Right atrium auricular region (tissue), 2 donors: Measurements from ENCODE around the gene MATN3. TPM values are rescaled to one million over a fixed set of nuclear protein-coding genes. Genes with fewer than 3 reads are reported as not detected.

ENCODE experiments used
- DNase-seq: peaks from one replicate; pipeline ENCODE4 v3.0.0-alpha.2; 2019; ENCODE audit warnings: low spot score
- H3K27ac ChIP-seq, 2 donors: fragments of 200-600 bp; sonication (generic); 1 replicate in 1 of 2; 2 replicates in 1 of 2; pipeline ENCODE4 v1.5.1; 2016 to 2019
- H3K27me3 ChIP-seq, 2 donors: fragments of 200-600 bp; sonication (generic); one replicate each; pipeline versions ENCODE4 v1.5.1 to v1.6.0; 2017 to 2019
- H3K36me3 ChIP-seq: fragments of 200-600 bp; sonication (generic); one replicate; pipeline ENCODE4 v1.5.1; 2016
- H3K4me1 ChIP-seq, 2 donors: fragments of 200-600 bp; sonication (generic); one replicate each; pipeline versions ENCODE4 v1.5.1 to v1.6.0; 2017 to 2019
- H3K4me3 ChIP-seq, 2 donors: fragments of 200-600 bp; sonication (generic); 1 replicate in 1 of 2; 2 replicates in 1 of 2; pipeline ENCODE4 v1.5.1; 2017 to 2019; ENCODE audit warnings: mild to moderate bottlenecking in 1 of 2, moderate library complexity in 1 of 2
- H3K9me3 ChIP-seq, 2 donors: fragments of 200-600 bp; sonication (generic); one replicate each; pipeline ENCODE4 v1.5.1; 2019
- CTCF ChIP-seq, 2 donors: fragments of 200-600 bp; sonication (generic); IDR thresholded peaks; one replicate each; pipeline ENCODE4 v1.5.1; 2019; ENCODE audit warnings: antibody characterized with exemption in 2 of 2
- total RNA-seq, 2 donors: library from RNA; depleted of rRNA; stranded (reverse); fragments of >200 nt; gene quantifications; one replicate each; pipeline ENCODE4 v1.1.0, GENCODE V29; 2016

Gene MATN3
- total RNA-seq, 2 donors from 2014 or later = not detected

- H3K9me3 ChIP-seq = no peaks in the 10 kb centered on the region
- TF ChIP-seq CTCF (IDR thresholded peaks at IDR 0.05) = peak; percentile 37 to 80
- no peak overlapping the region for H3K4me3 ChIP-seq
- DNase-seq = no peak
- no peaks in the 10 kb centered on the region for H3K36me3 ChIP-seq
- no peaks in the 10 kb centered on the region for H3K27me3 ChIP-seq
- no peak overlapping the region for H3K27ac ChIP-seq
- H3K4me1 ChIP-seq = no peaks in the 10 kb centered on the region
These were observed 56.7 kb downstream of the MATN3 start for GRCh38 chr2:19955544-19956422.

- H3K4me1 ChIP-seq = peaks cover 0 to 7% of the 10 kb centered on the region in 2 donors
- TF ChIP-seq CTCF (IDR thresholded peaks at IDR 0.05) = no peak
- no peaks in the 10 kb centered on the region for H3K27me3 ChIP-seq
- no peaks in the 10 kb centered on the region for H3K9me3 ChIP-seq
- no peak for DNase-seq
- no peak overlapping the region for H3K4me3 ChIP-seq
- no peak overlapping the region for H3K27ac ChIP-seq
- no peaks in the 10 kb centered on the region for H3K36me3 ChIP-seq
These were observed 63.4 kb downstream of the MATN3 start for GRCh38 chr2:19949071-19949470.

GRCh38 chr2:19947184-19947940, 65.1 kb downstream of the MATN3 start:
- DNase-seq = no peak
- Histone ChIP-seq H3K36me3 (no peaks in the 10 kb centered on the region), H3K27ac (no peak overlapping the region), H3K9me3 (no peaks in the 10 kb centered on the region), H3K4me1 (peaks cover 0 to 7% of the 10 kb centered on the region in 2 donors), H3K27me3 (no peaks in the 10 kb centered on the region), H3K4me3 (no peak overlapping the region)
- TF ChIP-seq CTCF (IDR thresholded peaks at IDR 0.05) = no peak

GRCh38 chr2:19944205-19944845, 68.1 kb downstream of the MATN3 start:
- H3K4me1 ChIP-seq = peaks cover 0 to 4% of the 10 kb centered on the region in 2 donors
- H3K9me3 ChIP-seq = no peaks in the 10 kb centered on the region
- no peaks in the 10 kb centered on the region for H3K36me3 ChIP-seq
- no peak overlapping the region for H3K27ac ChIP-seq
- H3K4me3 ChIP-seq = no peak overlapping the region
- TF ChIP-seq CTCF (IDR thresholded peaks at IDR 0.05) = no peak
- no peaks in the 10 kb centered on the region for H3K27me3 ChIP-seq
- DNase-seq = no peak

GRCh38 chr2:19943189-19943588, 69.3 kb downstream of the MATN3 start:
- Histone ChIP-seq H3K27ac (no peak overlapping the region), H3K4me1 (no peaks in the 10 kb centered on the region), H3K9me3 (no peaks in the 10 kb centered on the region), H3K27me3 (no peaks in the 10 kb centered on the region), H3K36me3 (peaks cover 4% of the 10 kb centered on the region), H3K4me3 (no peak overlapping the region)
- DNase-seq = no peak
- TF ChIP-seq CTCF (IDR thresholded peaks at IDR 0.05) = no peak
